ENCODE measurements around the gene EXOC4. TPM values are rescaled to one million over a fixed set of nuclear protein-coding genes. Genes with fewer than 3 reads are reported as not detected.

Gene EXOC4
- total RNA-seq, 4 donors from 2014 or later, result 59.2 to 88.7 (median 71.6) TPM

DNA sequence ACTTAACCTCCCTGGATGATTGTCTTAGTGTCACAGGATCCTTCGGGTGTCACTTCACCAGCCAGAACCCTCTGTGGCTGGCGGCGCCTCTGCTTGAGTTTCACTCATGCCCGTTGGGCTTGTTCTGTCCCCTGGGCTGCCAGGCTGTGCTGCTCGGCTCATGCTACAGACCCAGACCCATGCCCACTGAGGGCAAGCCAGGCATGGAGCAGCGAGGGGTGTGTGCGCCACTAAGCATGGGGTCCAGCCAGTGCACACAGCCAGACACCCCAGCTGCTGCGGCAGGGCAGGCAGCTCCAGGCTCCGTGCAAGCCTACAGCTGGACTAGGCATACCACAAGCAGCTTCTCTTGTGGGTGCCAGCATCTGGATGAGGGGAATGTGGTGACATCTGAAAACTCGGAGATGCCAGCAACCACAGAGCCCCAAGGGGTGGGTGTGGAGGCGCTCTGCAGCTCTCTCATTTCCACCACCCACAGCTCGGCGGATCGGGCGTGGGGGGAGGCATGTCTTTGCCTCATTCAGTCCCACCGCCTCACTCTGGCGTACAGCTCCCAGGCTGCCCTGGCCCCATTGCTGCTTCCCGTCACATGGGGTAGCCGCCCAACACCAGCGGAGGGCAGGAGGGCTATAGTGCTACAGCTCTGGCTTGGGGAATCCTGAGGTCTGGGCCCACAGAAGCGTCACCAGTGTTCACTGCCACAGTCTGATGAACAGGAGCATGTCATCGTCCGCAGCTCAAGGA, 604.7 kb downstream of the EXOC4 start:
- no peak for ATAC-seq (ENCODE audit: low FRiP score)
- no peak for DNase-seq (ENCODE audit: low spot score)
- TF ChIP-seq, protein P1, sequence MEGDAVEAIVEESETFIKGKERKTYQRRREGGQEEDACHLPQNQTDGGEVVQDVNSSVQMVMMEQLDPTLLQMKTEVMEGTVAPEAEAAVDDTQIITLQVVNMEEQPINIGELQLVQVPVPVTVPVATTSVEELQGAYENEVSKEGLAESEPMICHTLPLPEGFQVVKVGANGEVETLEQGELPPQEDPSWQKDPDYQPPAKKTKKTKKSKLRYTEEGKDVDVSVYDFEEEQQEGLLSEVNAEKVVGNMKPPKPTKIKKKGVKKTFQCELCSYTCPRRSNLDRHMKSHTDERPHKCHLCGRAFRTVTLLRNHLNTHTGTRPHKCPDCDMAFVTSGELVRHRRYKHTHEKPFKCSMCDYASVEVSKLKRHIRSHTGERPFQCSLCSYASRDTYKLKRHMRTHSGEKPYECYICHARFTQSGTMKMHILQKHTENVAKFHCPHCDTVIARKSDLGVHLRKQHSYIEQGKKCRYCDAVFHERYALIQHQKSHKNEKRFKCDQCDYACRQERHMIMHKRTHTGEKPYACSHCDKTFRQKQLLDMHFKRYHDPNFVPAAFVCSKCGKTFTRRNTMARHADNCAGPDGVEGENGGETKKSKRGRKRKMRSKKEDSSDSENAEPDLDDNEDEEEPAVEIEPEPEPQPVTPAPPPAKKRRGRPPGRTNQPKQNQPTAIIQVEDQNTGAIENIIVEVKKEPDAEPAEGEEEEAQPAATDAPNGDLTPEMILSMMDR (IDR thresholded peaks at IDR 0.05), result no peak

DNA sequence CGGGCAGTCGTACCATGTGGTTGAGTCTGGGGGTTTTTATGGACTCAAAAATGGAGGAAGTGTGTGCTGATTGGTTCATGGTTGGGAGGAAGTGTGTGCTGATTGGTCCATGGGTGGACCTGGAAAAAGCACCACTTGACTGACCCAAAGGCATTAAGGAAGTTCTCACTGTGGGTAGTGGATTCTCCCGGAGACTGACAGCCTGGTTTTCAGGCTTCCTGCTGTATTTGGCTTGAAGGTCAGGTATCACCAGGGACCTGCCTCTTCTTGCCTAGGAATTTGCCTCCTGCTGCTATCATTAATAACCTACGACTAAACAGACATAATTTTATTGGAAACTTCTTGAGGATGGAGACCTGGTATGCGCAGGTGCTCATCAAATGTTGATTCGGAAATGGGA, 605.4 kb downstream of the EXOC4 start:
- DNase-seq (ENCODE audit: low spot score), result no peak
- TF ChIP-seq, protein P1 (IDR thresholded peaks at IDR 0.05), result no peak
- ATAC-seq (ENCODE audit: low FRiP score), result no peak

DNA sequence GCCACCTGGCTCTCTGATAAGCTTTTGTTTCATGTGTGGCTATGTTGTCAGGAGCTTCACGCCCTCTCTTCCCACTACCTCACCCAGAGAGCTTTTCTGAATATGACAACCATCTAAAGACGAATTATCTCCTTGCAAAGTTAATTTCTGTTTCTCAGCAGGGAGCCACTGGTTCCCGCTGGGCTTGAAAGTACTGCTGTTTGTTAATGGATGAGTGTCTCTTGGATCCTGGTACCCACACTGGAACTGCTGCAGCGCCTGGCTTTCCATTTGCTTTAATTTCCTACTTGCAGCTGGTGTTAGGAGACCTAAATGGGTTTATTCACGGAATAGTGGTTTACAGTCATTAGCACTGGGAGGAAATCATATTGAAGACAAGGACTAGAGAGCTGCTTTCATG, 606.4 kb downstream of the EXOC4 start:
- TF ChIP-seq, protein P1 (IDR thresholded peaks at IDR 0.05), result no peak
- ATAC-seq (ENCODE audit: low FRiP score) (no peak), DNase-seq (ENCODE audit: low spot score) (no peak)

DNA sequence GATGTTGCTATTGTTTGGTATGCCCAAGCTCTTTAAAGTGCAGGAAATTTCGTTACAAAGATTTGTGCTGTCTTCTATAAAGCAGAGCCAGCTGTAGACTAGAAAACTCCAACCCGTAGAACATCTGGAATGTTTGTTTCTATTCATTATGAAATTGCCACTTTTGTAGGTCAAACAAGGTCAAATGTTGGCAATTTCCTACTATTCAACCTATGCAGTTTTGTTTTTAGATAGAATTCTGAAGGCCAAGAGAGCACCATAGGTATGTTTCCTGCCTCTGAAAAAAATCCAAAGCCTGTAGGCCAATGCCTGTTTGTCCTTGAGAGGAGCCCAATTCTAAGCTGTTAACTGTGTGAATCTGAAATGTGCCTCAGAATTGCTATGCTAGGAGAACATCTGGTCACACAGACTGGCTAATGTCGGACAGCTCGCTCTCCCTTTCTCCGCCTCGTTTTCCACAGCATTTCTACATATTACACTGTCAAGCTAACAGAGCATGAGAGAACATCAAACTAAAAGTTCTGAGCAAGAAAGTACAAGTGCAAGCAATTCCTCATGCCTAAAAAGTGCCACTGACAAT, 607.1 kb downstream of the EXOC4 start:
- no peak for ATAC-seq (ENCODE audit: low FRiP score)
- TF ChIP-seq, protein P1 (IDR thresholded peaks at IDR 0.05), result no peak
- no peak for DNase-seq (ENCODE audit: low spot score)

DNA sequence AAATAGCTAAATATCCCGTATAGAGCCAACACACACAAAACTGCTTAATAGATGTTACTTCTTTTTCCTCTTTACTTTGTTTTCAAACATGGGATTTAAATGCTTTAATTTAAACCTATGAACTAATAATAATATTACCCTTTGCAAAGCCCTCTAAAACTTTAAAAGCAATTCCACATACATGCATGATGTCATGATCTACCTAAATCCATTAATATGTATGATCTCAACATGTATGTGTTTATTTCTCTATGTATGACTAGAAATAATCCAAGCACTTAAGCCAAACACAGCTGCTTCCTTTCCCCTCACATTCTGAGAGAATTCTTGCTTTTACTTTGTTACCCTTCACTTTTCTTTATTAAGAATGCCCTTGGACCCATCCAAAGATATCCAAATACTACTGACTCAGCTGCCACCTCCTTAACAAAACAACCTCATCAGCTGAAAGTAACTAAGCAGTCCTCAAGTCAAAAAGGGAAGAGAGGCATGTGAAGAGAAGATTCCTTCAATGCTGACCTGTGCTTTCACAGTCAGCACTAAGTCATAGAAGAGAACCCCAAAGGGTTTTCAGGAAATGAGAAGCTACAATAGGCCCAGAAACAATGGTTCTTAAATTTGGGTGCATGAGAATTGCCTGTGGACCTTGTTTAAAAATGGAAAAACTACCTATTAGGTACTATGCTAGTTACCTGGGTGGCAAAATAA, 607.9 kb downstream of the EXOC4 start:
- TF ChIP-seq, protein P1 (IDR thresholded peaks at IDR 0.05), result no peak
- DNase-seq (ENCODE audit: low spot score) (no peak), ATAC-seq (ENCODE audit: low FRiP score) (no peak)

DNA sequence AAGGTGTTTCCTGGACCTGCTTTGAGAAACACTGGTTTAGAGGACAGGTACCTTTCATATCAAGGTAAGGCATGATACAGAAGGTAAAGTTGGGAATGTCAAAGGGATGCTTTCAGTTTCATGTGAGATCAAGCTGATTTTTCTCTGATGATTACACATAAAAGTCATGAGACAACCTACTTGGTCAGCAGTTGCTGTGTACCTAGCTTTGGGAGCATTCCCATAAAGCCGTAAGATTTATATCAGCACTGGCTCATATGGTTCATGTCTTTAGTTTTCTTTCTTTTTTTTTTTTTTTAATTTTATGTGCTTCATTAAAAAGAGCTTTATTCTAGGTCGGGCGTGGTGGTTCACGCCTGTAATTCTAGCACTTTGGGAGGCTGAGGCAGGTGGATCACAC, 609.0 kb downstream of the EXOC4 start:
- TF ChIP-seq, protein P1 (IDR thresholded peaks at IDR 0.05), result no peak
- DNase-seq (ENCODE audit: low spot score), result no peak
- no peak for ATAC-seq (ENCODE audit: low FRiP score)

All from omental fat pad (tissue), 4 donors.